Sigmoid colon (tissue), 3 donors: ENCODE data around the gene SERPINB6.

Experiments
- POLR2A ChIP-seq, 2 donors: fragments of 450-650 bp; IDR thresholded peaks; one replicate each; pipeline ENCODE4 v1.6.1; 2016; ENCODE audit warnings: antibody characterized with exemption in 2 of 2, mild to moderate bottlenecking in 2 of 2, moderate library complexity in 2 of 2
- TF ChIP-seq, protein P1 (sequence below), 4 experiments: fragments of 450-650 bp in 3 of 4; fragments of 200-600 bp in 1 of 4; IDR thresholded peaks; one replicate each; pipeline ENCODE4 v1.5.1; 2016 to 2019; ENCODE audit warnings: antibody characterized with exemption in 4 of 4, mild to moderate bottlenecking in 3 of 4, moderate library complexity in 2 of 4

DNA sequence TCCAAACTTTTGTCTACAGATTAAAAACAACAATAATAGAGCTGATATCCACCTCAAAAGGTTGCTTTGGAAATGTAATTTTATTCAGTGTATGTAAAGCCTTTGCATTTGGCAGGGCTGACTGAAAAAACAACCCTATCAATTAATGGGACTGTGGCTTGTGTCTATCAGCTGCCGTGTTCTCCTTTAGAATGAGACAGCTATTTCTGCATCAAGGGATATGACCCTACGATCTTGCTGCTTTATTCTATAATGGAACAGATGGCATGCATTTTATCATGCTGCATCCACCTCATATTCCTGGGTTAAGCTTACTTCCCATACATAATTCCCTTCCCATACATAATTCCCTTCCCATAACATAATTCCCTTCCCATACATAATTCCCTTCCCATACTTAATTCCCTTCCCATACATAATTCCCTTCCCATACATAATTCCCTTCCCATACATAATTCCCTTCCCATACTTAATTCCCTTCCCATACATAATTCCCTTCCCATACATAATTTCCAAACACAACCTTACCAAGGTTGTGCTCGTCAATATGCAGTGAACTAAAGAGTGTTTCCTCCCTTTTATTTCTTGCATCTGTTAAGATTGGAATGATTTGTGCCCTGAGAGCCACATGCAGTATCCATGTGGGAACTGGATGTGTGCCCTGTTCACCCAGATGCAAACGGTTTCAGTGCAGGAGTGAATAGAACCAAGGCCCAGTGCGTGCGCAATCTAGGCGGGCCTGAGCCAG, 26.8 kb downstream of the SERPINB6 start:
- TF ChIP-seq, protein P1, sequence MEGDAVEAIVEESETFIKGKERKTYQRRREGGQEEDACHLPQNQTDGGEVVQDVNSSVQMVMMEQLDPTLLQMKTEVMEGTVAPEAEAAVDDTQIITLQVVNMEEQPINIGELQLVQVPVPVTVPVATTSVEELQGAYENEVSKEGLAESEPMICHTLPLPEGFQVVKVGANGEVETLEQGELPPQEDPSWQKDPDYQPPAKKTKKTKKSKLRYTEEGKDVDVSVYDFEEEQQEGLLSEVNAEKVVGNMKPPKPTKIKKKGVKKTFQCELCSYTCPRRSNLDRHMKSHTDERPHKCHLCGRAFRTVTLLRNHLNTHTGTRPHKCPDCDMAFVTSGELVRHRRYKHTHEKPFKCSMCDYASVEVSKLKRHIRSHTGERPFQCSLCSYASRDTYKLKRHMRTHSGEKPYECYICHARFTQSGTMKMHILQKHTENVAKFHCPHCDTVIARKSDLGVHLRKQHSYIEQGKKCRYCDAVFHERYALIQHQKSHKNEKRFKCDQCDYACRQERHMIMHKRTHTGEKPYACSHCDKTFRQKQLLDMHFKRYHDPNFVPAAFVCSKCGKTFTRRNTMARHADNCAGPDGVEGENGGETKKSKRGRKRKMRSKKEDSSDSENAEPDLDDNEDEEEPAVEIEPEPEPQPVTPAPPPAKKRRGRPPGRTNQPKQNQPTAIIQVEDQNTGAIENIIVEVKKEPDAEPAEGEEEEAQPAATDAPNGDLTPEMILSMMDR (IDR thresholded peaks at IDR 0.05) = no peak
- no peak for TF ChIP-seq POLR2A (IDR thresholded peaks at IDR 0.05)
